ACC112 (cell line): Measurements from ENCODE around the gene PLD4.

Experiments used
- H2AFZ ChIP-seq: fragments of 200-600 bp; sonication (generic); one replicate; pipeline ENCODE4 v1.6.0; 2017; ENCODE audit warnings: antibody characterized with exemption, low read length; ENCODE audit not compliant: unreplicated experiment
- H3K27ac ChIP-seq: fragments of 200-600 bp; sonication (generic); 2 replicates; pipeline ENCODE4 v1.5.1; 2014; ENCODE audit warnings: low read depth, mild to moderate bottlenecking, antibody characterized with exemption, low read length, moderate library complexity
- H3K27me3 ChIP-seq: fragments of 200-600 bp; sonication (generic); 2 replicates; pipeline ENCODE4 v1.6.1; 2014; ENCODE audit warnings: mild to moderate bottlenecking, antibody characterized with exemption, low read length, moderate library complexity, mixed read lengths; ENCODE audit not compliant: insufficient read depth
- H3K36me3 ChIP-seq: fragments of 200-600 bp; sonication (generic); 2 replicates; pipeline ENCODE4 v1.6.1; 2016; ENCODE audit warnings: mild to moderate bottlenecking, antibody characterized with exemption, low read length, moderate library complexity, mixed read lengths; ENCODE audit not compliant: insufficient read depth
- H3K4me1 ChIP-seq: fragments of 200-600 bp; sonication (generic); one replicate; pipeline ENCODE4 v1.6.1; 2016; ENCODE audit warnings: low read length, mixed read lengths; ENCODE audit not compliant: insufficient read depth, unreplicated experiment, control insufficient read depth
- H3K4me3 ChIP-seq: fragments of 200-600 bp; sonication (generic); 2 replicates; pipeline ENCODE4 v1.5.1; 2014; ENCODE audit warnings: mild to moderate bottlenecking, low read depth, low read length
- H3K79me2 ChIP-seq: fragments of 200-600 bp; sonication (generic); one replicate; pipeline ENCODE4 v1.6.0; 2016; ENCODE audit warnings: low read length; ENCODE audit not compliant: control insufficient read depth, unreplicated experiment, insufficient read depth

The PLD4 gene

DNA sequence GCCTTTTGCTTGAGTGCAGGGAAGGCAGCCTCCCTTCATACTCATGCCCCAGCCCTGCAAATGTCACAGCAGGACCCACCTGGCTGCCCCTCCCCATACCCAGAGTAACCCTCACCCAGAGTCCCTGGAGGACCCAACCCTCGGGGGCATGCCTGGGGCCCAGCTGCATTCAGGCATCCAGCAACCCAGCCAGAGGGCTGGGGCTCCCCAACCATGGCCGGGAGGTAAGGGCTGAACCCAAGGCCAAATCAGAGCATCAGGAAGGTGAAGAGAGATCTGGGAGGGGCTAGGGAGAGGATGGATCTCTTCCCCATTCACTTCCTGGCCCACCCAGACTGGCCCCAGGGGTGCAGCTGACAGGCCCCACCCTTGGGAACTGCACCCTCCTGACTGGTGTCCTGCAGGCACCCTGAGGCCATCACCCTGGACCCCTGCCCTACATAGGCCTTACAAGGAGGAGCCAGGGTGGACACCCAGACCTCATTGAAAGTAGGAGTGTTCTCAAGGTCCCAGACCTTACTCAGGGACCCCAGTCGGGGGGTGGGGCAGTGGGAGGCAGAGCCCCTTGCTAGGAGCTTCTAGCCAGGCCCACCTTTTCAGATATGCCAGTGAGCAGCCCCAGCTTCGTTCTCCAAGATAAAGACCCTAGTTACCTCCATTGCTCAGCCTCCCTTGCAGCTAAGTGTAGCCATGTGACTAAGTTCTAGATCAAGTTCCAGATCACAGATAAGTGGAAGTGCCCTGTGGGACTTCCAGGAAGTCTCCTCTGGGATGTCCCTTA, 849 bp upstream of the PLD4 start:
- Histone ChIP-seq H3K27me3 (no peaks in the 10 kb centered on the region), H3K36me3 (no peaks in the 10 kb centered on the region), H3K4me1 (no peaks in the 10 kb centered on the region), H3K79me2 (no peaks in the 10 kb centered on the region), H3K27ac (no peak overlapping the region), H2AFZ (no peak overlapping the region), H3K4me3 (no peak overlapping the region)

DNA sequence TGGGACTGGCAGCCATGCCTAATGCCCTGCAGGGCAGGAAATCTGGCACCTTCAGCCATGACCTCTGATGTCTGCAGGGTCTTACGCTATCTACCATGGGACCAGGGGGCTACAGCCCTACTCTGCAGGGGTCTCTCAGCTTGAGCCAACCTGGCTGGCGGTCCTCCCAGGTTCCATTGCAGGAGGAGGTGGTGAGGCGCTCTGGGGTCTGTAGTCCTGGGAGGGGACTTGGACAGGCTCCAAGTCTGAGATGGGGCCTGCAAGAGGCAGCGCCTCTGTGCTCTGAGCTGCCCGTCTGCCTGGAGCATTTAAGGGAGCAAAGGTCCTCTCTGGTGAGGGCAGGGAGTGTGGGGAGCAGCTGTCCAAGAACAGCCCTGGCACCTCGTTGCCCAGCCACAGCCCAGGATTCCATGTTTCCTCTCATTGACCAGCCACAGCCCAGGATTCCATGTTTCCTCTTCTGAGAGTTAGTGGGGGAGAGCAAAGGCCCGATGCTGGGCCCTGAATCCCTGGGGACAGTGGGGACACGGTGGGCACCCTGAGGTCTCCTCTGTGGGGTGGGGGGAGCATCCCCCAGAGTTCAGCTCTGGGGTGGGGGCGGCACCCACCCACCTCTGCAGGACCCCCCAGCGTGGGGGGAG, 655 bp downstream of the PLD4 start:
- no peaks in the 10 kb centered on the region for H3K27me3 ChIP-seq
- H3K36me3 ChIP-seq: no peaks in the 10 kb centered on the region
- no peaks in the 10 kb centered on the region for H3K79me2 ChIP-seq
- no peak overlapping the region for H3K27ac ChIP-seq
- no peak overlapping the region for H3K4me3 ChIP-seq
- no peaks in the 10 kb centered on the region for H3K4me1 ChIP-seq
- no peak overlapping the region for H2AFZ ChIP-seq

DNA sequence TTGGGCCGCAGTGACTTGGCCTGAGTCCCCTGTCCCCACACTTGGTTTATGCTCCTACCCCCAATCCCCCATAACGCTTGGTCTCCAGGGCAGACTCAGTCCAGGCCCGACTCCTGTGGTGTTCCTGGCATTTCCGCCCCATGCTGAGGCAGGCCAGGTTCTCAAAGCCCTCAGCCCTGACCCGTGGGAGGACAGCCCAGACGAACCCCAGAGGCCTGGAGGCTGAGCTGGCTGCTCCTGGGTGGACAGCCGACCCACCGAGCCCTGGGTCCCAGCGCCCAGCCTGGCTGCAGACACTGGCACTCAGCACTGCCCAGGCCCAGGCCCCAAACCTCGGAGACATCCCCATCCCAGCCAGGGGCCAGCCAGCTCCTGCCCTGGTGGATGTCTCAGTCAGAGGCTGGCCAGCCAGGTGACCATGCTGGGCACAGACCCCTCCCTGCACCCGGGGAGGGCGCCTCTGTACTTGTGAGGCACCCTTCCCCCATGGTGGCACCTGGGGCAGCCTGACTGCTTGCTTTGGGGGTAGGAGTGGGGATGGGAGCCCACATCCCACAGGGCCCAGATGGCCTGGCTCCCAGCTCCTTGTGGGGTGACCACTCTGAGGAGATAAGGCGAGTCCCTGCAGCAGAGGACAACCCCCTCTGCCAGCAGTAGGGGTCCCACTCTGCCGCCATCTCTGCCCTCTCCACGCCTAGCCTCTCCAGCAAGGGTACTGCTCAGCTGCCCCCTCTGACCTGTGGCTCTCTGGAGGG, 1.4 kb downstream of the PLD4 start:
- H3K27ac ChIP-seq: no peak overlapping the region
- no peak overlapping the region for H3K4me3 ChIP-seq
- H2AFZ ChIP-seq: no peak overlapping the region
- H3K36me3 ChIP-seq: no peaks in the 10 kb centered on the region
- no peaks in the 10 kb centered on the region for H3K27me3 ChIP-seq
- H3K4me1 ChIP-seq: no peaks in the 10 kb centered on the region
- H3K79me2 ChIP-seq: no peaks in the 10 kb centered on the region

DNA sequence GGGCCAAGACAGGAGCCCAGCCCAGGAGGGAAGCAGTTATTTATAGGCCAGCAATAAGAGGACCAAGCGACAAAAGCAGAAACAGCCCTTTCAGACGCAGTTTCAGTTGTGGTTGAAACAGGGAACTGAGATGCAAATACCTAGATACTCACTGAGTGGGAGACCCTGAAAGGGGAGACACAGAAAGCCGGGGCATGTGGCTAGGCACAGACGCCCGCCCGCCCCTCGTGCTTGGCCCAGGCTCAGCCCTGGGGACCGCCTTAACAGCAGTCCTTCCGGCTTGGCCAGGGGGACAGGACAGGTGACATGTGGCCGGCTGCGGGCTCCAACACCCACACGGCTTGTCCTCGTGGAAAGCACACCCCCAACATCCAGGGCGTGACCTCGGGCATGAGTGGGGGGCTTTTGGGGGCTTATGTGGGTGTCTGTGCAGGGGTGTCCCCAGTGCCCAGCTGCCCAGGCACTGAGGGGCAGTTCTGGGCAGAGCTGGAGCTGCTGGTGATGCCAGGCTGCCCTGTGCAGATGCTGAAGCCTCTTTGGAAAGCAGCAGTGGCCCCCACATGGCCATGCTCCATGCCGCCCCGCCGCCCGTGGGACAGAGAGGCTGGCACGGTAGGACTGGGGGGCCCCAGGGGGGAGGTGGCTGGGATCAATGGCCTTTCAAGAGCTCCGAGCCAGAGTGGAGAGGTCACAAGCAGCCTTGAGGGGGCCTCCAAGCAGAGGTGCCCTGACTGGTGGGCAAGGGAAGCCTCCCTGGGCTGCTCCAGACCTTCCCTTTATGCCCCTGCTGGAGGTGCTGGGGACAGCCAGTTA, 2.1 kb downstream of the PLD4 start:
- no peak overlapping the region for H3K27ac ChIP-seq
- H3K4me3 ChIP-seq: no peak overlapping the region
- no peaks in the 10 kb centered on the region for H3K27me3 ChIP-seq
- H3K79me2 ChIP-seq: no peaks in the 10 kb centered on the region
- H3K36me3 ChIP-seq: no peaks in the 10 kb centered on the region
- H2AFZ ChIP-seq: no peak overlapping the region
- H3K4me1 ChIP-seq: no peaks in the 10 kb centered on the region

DNA sequence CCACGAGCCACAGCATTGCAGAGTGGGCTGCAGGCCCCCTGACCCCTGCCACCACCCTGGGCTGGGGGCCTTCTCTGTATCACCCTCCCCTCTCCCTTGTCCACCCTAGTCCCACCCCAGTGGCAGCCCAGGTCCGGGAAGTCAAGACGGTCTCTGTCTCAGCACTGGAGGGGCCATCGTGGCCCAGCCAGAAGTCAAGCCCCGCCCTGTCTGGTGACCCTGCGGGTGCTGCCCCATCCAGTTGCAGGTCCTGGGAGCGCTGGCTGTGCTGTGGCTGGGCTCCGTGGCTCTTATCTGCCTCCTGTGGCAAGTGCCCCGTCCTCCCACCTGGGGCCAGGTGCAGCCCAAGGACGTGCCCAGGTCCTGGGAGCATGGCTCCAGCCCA, 2.7 kb downstream of the PLD4 start:
- Histone ChIP-seq H3K36me3 (no peaks in the 10 kb centered on the region), H3K4me3 (no peak overlapping the region), H3K4me1 (peaks cover 2% of the 10 kb centered on the region), H2AFZ (no peak overlapping the region), H3K79me2 (no peaks in the 10 kb centered on the region), H3K27me3 (no peaks in the 10 kb centered on the region), H3K27ac (no peak overlapping the region)

DNA sequence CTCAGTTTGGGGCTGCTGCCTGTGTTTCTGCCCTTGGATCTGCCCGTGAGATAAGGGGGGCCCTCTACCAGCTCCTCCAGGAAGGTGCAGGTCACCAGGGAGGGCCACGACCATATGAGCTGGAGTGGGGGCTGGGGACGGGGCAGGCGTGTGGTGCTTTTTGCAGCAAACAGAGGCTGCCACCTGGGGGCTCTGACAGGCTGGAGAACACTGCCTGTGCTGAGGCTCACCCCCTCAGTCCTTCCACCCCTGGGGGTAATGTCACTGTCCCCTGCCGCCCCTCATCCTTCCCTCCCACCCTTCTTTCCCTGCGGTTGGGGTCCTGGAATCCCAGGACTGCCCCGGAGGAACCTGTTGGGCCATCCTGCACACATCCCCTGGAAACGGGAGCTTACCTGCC, 3.2 kb downstream of the PLD4 start:
- Histone ChIP-seq H2AFZ (no peak overlapping the region), H3K27me3 (no peaks in the 10 kb centered on the region), H3K79me2 (no peaks in the 10 kb centered on the region), H3K4me1 (peaks cover 2% of the 10 kb centered on the region), H3K36me3 (no peaks in the 10 kb centered on the region), H3K4me3 (no peak overlapping the region), H3K27ac (no peak overlapping the region)

DNA sequence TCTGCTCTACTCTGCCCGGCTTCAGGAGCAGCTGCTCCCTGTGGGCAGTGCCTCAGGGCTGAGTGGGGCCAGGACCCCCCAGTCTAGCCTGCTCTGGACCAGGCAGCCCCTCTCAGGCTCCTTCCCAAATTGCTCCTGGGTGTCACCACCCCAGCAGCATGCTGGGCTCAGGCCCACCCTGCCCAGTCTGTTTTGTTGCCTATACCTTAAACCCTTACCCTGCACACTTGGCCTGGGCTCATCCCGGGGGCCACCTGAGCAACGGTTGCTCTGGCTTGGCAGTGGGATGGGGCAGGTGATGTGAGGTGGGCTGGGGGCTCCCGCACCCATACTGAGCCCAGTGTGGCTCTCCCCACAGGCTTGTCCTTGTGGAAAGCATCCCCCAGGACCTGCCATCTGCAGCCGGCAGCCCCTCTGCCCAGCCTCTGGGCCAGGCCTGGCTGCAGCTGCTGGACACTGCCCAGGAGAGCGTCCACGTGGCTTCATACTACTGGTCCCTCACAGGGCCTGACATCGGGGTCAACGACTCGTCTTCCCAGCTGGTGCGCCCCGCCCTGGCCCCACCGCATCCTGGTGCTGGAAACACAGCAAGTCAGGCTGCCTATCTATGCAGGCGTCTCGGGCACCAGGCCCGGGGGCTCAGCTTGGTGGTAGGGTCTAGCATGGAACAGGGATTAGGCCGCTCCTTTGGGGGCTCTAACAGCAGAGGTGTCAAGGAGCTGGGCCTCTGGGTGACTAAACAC, 3.9 kb downstream of the PLD4 start:
- H3K27ac ChIP-seq: no peak overlapping the region
- no peaks in the 10 kb centered on the region for H3K27me3 ChIP-seq
- H3K36me3 ChIP-seq: no peaks in the 10 kb centered on the region
- H3K4me3 ChIP-seq: no peak overlapping the region
- H3K79me2 ChIP-seq: no peaks in the 10 kb centered on the region
- peaks cover 2% of the 10 kb centered on the region for H3K4me1 ChIP-seq
- H2AFZ ChIP-seq: no peak overlapping the region

DNA sequence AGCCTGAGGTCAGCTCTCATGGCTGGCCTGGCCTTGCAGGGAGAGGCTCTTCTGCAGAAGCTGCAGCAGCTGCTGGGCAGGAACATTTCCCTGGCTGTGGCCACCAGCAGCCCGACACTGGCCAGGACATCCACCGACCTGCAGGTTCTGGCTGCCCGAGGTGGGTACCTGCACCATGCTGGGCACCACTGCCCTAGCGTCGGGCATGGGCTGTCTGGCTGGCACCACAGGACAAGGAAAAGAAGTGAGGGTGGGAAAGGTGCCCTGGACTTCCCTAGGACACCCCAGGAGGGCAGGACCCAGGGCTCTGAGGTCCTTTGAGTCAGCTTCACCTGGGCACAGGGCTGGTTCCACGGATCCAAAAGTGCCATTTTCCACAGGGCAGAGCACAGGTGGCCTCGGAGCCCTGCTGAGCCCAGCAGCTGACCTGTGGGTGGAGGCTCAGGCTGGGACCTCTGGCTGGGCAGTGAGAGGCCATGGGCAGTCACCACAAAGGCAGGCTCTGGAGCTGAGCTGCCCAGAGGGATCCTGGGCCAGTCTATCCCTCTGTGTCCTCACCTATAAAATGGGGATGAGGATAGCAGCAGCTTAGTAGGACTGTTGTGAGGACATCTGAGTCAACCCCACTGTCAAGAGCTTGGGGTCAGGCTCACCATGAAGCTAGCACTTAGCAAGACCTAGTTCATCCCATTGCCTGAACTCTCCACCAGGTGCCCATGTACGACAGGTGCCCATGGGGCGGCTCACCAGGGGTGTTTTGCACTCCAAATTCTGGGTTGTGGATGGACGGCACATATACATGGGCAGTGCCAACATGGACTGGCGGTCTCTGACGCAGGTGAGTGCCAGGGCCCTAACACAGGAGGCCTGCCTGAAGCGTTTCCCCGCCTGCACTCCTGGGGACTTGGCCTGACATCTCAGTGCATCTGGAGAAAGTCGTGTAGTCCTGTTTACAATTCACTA, 4.9 kb downstream of the PLD4 start:
- Histone ChIP-seq H3K36me3 (no peaks in the 10 kb centered on the region), H2AFZ (no peak overlapping the region), H3K27me3 (peaks cover 6% of the 10 kb centered on the region)

DNA sequence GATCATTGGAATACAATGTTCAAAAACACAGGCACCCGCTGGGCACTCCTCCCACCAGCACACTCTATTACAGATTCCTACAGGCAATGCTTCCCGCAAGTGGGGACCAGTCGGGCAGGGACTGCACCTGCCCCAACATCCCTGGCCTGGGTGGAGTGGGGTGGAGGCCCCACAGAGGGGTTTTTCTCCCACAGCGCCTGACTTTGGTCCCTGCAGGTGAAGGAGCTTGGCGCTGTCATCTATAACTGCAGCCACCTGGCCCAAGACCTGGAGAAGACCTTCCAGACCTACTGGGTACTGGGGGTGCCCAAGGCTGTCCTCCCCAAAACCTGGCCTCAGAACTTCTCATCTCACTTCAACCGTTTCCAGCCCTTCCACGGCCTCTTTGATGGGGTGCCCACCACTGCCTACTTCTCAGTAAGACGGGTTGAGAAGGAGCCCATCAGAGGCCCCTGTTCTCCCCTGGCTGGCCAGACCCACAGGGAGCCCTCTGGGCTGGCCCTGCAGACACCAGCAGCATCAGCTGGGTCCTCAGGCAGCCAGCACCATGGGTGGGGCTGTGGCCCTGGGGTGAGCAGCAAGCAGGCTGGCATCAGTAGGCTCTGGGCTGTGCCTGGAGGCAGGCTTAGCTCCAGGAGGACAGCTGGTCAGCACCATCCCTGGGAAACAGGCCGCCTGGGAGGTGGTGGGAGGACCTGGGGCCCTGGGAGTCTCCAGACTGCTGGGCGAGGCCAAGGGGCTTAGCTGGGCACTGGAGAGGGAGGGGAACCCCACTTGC, 6.0 kb downstream of the PLD4 start:
- Histone ChIP-seq H3K79me2 (no peaks in the 10 kb centered on the region), H2AFZ (no peak overlapping the region), H3K4me1 (peaks cover 2% of the 10 kb centered on the region), H3K4me3 (no peak overlapping the region), H3K27me3 (peaks cover 10% of the 10 kb centered on the region), H3K36me3 (no peaks in the 10 kb centered on the region), H3K27ac (no peak overlapping the region)

More for the DNA sequence above, 4.9 kb downstream of the PLD4 start:
- Histone ChIP-seq H3K27ac (no peak overlapping the region), H3K79me2 (no peaks in the 10 kb centered on the region), H3K4me3 (no peak overlapping the region), H3K4me1 (peaks cover 2% of the 10 kb centered on the region)
